ENCODE data around the gene GNAQ. TPM values are rescaled to one million over a fixed set of nuclear protein-coding genes. Genes with fewer than 3 reads are reported as not detected.
A peak's percentile ranks its signal among the peaks of the same experiment; 100 is the strongest.

The GNAQ gene
- total and polyA plus RNA-seq, 2 of the 13 experiments (the other 11 are each of a cell fraction or from before 2014, with no cell fraction given): 16.5 to 17.7 TPM

DNA sequence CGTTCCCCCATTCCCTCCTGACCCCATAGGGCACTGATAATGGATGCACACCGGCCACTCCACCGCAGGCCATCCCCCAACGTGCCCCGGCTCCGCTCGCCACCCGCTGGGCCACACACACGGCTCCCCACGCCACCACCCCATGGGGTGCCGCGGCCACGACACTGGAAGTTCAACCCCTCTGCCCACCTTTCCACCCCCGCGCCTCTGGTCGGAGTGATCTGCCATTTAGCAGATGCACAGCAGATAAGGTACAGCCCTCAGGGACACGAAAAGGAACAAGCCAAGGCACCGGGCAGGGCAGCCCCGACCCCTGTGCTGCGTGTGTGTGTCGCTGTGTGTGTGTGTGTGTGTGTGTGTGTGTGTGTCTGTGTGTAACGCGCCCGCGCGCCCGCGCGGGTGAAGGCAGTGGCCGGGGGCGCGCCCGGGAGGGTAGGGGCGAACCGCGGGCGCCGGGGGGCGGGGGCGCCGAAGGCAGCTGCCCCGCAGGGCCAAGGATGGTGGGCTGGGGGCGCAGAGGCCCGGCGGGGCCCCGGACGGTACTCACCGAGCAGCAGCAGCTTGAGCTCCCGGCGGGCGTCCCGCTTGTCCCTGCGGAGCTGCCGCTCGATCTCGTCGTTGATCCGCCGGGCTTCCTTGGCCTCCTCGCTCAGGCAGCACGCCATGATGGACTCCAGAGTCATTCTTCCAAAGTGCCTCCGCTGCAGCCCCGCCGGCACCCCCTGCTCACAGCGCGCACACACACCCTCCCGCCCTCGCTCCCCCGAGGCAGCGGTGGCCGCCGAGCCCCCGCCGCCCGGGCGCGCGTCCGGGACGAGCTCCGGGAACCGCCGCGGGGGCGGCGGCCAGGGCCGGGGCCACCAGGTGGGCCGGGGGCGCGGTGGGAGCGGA is 813 bp downstream of the GNAQ start (continued):
- TF ChIP-seq, protein P1, sequence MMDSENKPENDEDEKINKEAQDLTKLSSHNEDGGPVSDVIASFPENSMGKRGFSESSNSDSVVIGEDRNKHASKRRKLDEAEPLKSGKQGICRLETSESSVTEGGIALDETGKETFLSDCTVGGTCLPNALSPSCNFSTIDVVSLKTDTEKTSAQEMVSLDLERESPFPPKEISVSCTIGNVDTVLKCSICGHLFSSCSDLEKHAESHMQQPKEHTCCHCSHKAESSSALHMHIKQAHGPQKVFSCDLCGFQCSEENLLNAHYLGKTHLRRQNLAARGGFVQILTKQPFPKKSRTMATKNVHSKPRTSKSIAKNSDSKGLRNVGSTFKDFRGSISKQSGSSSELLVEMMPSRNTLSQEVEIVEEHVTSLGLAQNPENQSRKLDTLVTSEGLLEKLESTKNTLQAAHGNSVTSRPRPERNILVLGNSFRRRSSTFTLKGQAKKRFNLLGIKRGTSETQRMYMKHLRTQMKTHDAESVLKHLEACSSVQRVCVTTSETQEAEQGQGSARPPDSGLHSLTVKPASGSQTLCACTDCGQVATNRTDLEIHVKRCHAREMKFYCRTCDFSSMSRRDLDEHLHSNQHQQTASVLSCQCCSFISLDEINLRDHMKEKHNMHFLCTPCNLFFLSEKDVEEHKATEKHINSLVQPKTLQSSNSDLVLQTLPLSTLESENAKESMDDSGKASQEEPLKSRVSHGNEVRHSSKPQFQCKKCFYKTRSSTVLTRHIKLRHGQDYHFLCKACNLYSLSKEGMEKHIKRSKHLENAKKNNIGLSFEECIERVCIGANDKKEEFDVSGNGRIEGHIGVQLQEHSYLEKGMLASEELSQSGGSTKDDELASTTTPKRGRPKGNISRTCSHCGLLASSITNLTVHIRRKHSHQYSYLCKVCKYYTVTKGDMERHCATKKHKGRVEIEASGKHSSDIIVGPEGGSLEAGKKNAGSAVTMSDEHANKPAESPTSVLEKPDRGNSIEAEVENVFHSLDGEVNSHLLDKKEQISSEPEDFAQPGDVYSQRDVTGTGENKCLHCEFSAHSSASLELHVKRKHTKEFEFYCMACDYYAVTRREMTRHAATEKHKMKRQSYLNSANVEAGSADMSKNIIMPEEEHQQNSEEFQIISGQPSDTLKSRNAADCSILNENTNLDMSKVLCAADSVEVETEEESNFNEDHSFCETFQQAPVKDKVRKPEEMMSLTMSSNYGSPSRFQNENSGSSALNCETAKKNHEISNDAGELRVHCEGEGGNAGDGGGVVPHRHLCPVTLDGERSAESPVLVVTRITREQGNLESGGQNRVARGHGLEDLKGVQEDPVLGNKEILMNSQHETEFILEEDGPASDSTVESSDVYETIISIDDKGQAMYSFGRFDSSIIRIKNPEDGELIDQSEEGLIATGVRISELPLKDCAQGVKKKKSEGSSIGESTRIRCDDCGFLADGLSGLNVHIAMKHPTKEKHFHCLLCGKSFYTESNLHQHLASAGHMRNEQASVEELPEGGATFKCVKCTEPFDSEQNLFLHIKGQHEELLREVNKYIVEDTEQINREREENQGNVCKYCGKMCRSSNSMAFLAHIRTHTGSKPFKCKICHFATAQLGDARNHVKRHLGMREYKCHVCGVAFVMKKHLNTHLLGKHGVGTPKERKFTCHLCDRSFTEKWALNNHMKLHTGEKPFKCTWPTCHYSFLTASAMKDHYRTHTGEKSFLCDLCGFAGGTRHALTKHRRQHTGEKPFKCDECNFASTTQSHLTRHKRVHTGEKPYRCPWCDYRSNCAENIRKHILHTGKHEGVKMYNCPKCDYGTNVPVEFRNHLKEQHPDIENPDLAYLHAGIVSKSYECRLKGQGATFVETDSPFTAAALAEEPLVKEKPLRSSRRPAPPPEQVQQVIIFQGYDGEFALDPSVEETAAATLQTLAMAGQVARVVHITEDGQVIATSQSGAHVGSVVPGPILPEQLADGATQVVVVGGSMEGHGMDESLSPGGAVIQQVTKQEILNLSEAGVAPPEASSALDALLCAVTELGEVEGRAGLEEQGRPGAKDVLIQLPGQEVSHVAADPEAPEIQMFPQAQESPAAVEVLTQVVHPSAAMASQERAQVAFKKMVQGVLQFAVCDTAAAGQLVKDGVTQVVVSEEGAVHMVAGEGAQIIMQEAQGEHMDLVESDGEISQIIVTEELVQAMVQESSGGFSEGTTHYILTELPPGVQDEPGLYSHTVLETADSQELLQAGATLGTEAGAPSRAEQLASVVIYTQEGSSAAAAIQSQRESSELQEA (CRISPR knock-in tag; IDR thresholded peaks at IDR 0.05; ENCODE audit: not compliant biosample characterization): no peak
- TF ChIP-seq JUND (CRISPR knock-in tag; IDR thresholded peaks at IDR 0.05) (no peak), HNF4A (CRISPR knock-in tag; IDR thresholded peaks at IDR 0.05) (no peak), SALL1 (CRISPR knock-in tag; IDR thresholded peaks at IDR 0.05) (peak; percentile 32), ZNF234 (CRISPR knock-in tag; conservative IDR thresholded peaks at IDR 0.05) (no peak), SIX4 (CRISPR knock-in tag; IDR thresholded peaks at IDR 0.05) (no peak), ZNF430 (CRISPR knock-in tag; IDR thresholded peaks at IDR 0.05) (no peak), SP5 (CRISPR knock-in tag; IDR thresholded peaks at IDR 0.05; ENCODE audit: borderline replicate concordance, low read depth) (no peak), ZNF503 (CRISPR knock-in tag; IDR thresholded peaks at IDR 0.05) (no peak), KMT2A (CRISPR knock-in tag; IDR thresholded peaks at IDR 0.05) (0 out of 2 replicates have a peak, but pooled peaks have one; percentile 47), ASH2L (IDR thresholded peaks at IDR 0.05; ENCODE audit: insufficient read length, low read depth, low read length) (peak; percentile 47)
- TF ChIP-seq, protein P2, sequence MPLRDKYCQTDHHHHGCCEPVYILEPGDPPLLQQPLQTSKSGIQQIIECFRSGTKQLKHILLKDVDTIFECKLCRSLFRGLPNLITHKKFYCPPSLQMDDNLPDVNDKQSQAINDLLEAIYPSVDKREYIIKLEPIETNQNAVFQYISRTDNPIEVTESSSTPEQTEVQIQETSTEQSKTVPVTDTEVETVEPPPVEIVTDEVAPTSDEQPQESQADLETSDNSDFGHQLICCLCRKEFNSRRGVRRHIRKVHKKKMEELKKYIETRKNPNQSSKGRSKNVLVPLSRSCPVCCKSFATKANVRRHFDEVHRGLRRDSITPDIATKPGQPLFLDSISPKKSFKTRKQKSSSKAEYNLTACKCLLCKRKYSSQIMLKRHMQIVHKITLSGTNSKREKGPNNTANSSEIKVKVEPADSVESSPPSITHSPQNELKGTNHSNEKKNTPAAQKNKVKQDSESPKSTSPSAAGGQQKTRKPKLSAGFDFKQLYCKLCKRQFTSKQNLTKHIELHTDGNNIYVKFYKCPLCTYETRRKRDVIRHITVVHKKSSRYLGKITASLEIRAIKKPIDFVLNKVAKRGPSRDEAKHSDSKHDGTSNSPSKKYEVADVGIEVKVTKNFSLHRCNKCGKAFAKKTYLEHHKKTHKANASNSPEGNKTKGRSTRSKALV (CRISPR knock-in tag; IDR thresholded peaks at IDR 0.05): no peak
- TF ChIP-seq, protein P3, sequence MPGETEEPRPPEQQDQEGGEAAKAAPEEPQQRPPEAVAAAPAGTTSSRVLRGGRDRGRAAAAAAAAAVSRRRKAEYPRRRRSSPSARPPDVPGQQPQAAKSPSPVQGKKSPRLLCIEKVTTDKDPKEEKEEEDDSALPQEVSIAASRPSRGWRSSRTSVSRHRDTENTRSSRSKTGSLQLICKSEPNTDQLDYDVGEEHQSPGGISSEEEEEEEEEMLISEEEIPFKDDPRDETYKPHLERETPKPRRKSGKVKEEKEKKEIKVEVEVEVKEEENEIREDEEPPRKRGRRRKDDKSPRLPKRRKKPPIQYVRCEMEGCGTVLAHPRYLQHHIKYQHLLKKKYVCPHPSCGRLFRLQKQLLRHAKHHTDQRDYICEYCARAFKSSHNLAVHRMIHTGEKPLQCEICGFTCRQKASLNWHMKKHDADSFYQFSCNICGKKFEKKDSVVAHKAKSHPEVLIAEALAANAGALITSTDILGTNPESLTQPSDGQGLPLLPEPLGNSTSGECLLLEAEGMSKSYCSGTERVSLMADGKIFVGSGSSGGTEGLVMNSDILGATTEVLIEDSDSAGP (CRISPR knock-in tag; IDR thresholded peaks at IDR 0.05; ENCODE audit: borderline replicate concordance): peak; percentile 66; the same call in 1 of the 2 replicates

All from HepG2 (cell line).